ENCODE results near the gene JAM2.
"Not testable (repeated sequence)": the region's sequence is repeated elsewhere in the genome, so short reads cannot be mapped to it uniquely, and the experiment has no call there.

The JAM2 gene

GRCh38 chr21:25646474-25646873 lies 7.4 kb downstream of the JAM2 start:
- DNase-seq (ENCODE audit: low spot score) = no peak

DNA sequence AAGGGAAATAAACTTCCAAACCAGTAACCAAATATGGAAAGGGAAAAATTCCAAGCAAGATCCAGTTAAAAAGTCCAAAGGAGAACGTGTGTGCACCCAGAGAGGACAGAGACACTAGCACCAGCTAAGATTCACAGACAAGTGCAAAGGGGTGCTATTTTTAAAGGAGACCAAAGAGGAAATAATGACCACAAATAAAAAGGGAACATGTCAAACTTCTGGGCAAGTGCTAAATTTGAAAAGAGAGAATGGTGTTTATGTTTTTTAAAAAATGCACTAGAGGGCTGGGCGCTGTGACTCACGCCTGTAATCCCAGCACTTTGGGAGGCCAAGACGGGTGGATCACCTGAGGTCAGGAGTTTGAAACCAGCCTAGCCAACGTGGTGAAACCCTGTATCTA lies 8.6 kb downstream of the JAM2 start:
- DNase-seq (ENCODE audit: low spot score) = no peak

DNA sequence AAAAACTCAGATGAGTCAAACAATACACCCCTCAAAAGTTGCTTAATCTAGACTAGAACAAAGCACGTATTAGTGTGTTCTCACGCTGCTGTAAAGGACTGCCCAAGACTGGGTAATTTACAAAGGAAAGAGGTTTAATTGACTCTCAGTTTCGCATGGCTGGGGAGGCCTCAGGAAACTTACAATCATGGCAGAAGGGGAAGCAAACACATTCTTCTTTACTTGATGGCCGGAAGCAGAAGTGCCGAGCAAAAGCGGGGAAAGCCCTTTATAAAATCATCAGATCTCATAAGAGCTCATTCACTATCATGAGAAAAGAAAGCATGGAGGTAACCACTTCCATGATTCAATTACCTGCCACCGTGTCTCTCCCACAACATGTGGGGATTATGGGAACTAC lies 10.1 kb downstream of the JAM2 start:
- no peak for DNase-seq (ENCODE audit: low spot score)

GRCh38 chr21:25656412-25656811 lies 17.4 kb downstream of the JAM2 start:
- DNase-seq (ENCODE audit: low spot score) = no peak

DNA sequence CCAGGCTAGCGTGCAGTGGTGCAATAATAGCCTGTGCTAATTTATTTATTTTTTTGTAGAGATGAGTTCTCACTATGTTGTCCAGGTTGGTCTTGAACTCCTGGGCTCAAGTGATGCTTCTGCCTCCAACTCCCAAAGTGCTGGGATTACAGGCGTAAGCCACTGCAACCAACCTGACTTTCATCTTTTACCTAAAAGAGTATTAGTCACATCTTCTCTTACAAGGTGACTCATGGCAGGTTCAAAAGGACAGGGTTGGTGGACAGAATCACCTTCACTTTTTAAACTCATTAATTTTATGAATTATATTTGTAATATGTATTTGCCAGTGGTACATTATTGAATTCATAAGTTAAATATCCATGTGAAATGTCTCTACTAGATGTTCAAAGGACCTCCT lies 18.1 kb downstream of the JAM2 start:
- DNase-seq (ENCODE audit: low spot score) = no peak

DNA sequence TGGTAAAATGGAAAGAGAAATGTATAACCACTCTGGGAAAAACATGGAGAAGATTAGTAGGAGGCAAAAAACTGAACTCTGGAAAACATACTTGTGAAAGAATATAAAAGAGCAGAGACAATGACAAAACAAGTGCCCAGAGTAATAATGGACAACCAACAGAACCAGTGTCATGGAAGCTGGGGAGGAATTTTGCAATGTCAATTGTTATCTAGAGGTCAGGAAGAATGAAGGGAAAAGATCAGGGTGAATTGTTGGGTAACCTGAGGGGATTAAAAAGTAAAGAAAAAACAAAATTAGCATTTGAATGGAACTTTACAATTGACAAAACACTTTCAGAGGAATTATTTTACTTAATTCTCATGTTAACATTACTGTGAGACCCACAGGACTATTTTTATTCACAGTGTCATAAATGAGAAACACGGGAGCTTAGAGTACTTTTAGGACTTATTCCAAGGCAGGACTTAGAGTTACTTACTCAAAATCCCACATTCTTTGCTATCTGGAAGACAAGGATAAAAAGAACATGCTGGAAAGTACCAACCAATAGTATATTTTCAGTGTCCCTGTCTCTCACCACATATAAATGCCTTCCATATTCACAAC lies 19.5 kb downstream of the JAM2 start:
- DNase-seq (ENCODE audit: low spot score) = no peak

DNA sequence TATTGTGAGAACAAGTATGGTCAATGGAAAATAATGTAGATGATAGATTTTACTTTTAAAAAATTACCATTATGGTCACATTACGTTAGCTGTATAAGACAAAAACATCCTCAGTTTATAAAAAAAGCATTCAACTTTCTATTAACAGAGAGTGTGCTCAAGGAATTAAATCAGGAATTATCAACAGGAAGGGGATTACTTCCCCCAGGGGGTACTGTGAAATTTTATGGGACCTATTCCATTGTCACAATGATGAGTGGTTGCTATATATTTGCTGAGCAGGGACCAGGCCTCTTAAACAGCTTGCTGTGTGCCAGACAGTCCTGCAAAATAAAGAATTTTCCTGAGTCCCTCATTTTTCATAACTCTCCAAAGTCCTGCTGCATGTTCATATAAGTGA lies 21.2 kb downstream of the JAM2 start:
- no peak for DNase-seq (ENCODE audit: low spot score)

- DNase-seq (ENCODE audit: low spot score) = no peak
Observed at GRCh38 chr21:25664491-25664931, 25.5 kb downstream of the JAM2 start.

DNA sequence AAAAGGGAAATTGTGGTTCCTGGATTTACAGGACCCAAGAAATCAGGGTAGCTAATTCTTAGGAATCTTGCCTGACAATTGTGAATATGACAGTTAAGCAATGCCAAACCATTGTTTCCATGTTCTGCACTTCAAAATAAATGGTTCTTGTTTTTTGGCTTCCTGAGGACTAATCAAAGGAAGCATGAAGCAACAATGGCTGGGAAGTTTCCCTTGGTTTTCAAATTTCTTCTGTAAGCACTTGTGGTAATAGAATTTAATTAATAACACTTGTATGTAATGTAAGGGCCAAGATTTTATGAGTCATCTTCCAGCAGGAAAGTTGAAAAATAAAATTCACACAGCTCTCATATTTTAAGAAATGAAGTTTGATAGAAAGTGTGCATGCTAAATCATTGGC lies 31.7 kb downstream of the JAM2 start:
- DNase-seq (ENCODE audit: low spot score) = no peak

DNA sequence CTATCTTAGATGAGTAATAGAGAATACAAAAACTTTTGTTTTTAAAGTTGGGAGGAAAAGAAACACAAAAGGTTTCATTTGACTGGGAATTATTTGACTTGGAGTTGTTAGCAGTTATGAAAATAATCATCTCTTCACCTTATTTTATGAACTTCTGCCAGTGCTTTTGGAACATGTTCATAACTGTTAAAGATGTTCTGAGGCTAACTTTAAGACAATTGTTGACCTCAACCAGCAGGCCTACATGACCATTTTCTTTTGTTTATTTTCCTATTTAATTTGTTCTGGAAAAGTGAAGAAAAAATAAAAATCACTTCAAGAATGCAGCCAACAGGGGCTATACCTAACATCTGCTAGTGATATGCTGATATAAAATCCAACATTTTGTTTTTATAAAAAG lies 37.4 kb downstream of the JAM2 start:
- DNase-seq (ENCODE audit: low spot score) = no peak

DNA sequence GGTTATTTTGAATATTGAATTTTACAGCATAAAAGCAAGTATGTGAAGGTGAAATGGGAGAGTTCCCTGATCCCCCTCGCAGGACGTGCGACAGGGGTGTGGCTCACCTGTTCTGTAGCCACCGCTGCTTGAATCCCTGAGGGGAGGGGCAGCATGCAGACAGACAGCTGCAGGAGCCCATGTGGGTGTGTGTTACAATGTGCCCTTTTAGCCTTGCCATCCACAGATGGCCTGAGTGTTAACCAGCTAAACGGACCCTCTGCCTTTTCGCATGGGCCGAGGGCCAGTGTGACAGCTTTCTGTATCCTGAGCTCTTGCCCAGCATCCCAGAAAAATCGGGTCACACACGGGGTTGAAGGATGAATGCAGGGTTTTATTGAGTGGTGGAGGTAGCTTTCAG lies 43.3 kb downstream of the JAM2 start:
- no peak for DNase-seq (ENCODE audit: low spot score)

DNA sequence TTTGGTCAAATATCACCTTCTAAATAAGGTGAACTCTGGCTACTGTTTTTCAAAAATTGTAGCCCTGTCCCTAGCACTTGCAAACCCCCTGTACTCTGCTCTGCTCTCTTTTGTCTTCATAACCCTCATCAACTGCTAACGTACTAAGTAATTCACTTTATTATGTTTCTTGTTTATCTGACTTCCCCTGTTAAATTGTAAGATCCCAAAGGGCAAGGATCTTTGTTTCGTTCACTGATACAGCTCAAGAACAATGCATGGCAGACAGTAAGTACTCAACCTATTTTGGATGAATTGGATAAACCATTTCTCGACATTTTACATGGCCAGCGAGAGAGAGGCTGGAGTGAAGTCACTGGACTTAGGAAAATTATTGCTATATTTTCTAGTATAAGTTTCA lies 48.7 kb downstream of the JAM2 start:
- DNase-seq (ENCODE audit: low spot score) = no peak

GRCh38 chr21:25688275-25689155 lies 49.5 kb downstream of the JAM2 start:
- DNase-seq (ENCODE audit: low spot score) = no peak

GRCh38 chr21:25689226-25689625 lies 50.2 kb downstream of the JAM2 start:
- no peak for DNase-seq (ENCODE audit: low spot score)

- no peak for DNase-seq (ENCODE audit: low spot score)
Observed at GRCh38 chr21:25691976-25692375, 52.9 kb downstream of the JAM2 start.

DNA sequence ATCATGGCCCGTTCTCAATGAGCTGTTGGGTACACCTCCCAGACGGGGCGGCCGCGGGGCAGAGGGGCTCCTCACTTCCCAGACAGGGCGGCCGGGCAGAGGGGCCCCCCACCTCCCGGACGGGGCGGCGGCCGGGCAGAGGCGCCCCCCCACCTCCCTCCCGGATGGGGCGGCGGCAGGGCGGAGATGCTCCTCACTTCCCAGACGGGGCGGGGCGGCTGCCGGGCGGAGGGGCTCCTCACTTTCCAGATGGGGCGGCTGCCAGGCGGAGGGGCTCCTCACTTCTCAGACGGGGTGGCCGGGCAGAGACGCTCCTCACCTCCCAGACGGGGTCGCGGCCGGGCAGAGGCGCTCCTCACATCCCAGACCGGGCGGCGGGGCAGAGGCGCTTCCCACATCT lies 56.4 kb downstream of the JAM2 start:
- DNase-seq (ENCODE audit: low spot score) = not testable (repeated sequence)

- DNase-seq (ENCODE audit: low spot score) = no peak
Observed at GRCh38 chr21:25700741-25701140, 61.7 kb downstream of the JAM2 start.

DNA sequence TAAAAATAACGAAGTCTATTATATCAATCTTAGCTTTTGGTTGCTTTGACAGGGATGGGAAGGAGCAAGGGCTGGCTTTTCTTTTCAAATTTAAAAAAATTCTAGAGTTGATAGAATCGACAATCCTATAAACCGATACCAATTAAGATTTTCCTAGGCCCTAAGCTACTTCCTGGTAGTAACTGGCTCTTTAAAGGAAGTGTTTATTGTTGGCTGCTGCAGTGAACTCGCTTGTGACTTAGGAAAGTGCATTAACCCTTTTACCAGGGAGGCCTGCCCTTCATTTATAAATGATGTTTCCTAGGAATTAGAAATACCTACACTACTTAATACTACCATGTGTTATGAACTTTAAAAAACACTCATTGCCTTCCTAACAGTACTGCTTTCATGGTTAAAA lies 62.5 kb downstream of the JAM2 start:
- DNase-seq (ENCODE audit: low spot score) = no peak

- DNase-seq (ENCODE audit: low spot score) = peak; percentile 42
Observed at GRCh38 chr21:25708467-25709065, 69.5 kb downstream of the JAM2 start.

DNA sequence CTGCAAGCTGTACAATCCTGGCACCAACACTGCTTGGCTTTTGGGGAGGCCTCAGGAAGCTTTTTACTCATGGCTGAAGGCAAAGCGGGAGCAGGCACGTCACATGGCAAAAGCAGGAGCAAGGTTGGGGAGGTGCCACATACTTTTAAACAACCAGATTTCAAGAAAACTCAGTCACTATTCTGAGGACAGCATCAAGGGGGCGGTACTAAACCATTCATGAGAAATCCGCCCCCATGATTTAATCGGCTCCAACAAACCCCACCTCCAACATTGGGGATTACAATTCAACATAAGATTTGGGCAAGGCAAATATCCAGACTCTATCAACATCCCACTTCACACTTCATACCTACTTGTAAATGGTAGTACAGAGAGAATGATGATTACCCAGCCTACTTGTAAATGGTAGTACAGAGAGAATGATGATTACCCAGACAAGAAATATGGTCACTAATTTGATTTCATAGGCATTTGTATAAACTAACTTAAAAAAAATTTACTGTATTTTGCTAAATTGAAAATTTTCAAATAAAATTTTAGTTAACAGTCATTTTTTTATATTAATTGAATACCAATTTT lies 70.7 kb downstream of the JAM2 start:
- no peak for DNase-seq (ENCODE audit: low spot score)

GRCh38 chr21:25710550-25710949 lies 71.5 kb downstream of the JAM2 start:
- no peak for DNase-seq (ENCODE audit: low spot score)

GRCh38 chr21:25714066-25714465 lies 75.0 kb downstream of the JAM2 start:
- not testable (repeated sequence) for DNase-seq (ENCODE audit: low spot score)

All from activated CD4-positive, alpha-beta T cell treated with anti-CD3 and anti-CD28 coated beads, Interleukin-2, Interleukin-4, amounts not matched to agents 100 ng/mL and 50 ng/mL, durations not matched to agents 16 hours and 8 hours (primary cell).